Measurements from ENCODE around the gene FBXW11. TPM values are rescaled to one million over a fixed set of nuclear protein-coding genes. Genes with fewer than 3 reads are reported as not detected.

Gene FBXW11
- total RNA-seq, 4 donors from 2014 or later, result 61.3 to 76.6 (median 70.2) TPM

- intact Hi-C loops (cut with DNase I), result no loop called here
- DNase-seq, result no peak
- no peaks in the 10 kb centered on the region for H3K9me3 ChIP-seq
- no peaks in the 10 kb centered on the region for H3K27me3 ChIP-seq
- no peaks in the 10 kb centered on the region for H3K36me3 ChIP-seq
- no peak overlapping the region for H3K27ac ChIP-seq
- WGBS, 2 donors, result 74 to 77% methylated on average over 12 of the region's 12 CpGs
- H3K4me3 ChIP-seq (replicated peaks in 1 of 3), result no peak overlapping the region
- no peaks in the 10 kb centered on the region for H3K4me1 ChIP-seq
- TF ChIP-seq CTCF (IDR thresholded peaks at IDR 0.05), result no peak
- no peak for TF ChIP-seq POLR2A (IDR thresholded peaks at IDR 0.05)
Observed at GRCh38 chr5:171857489-171857876, 149.0 kb downstream of the FBXW11 start.

- Histone ChIP-seq H3K27ac (no peak overlapping the region), H3K9me3 (no peaks in the 10 kb centered on the region), H3K4me3 (replicated peaks in 1 of 3) (no peak overlapping the region), H3K4me1 (no peaks in the 10 kb centered on the region), H3K36me3 (no peaks in the 10 kb centered on the region), H3K27me3 (no peaks in the 10 kb centered on the region)
- intact Hi-C loops (cut with DNase I), result no loop called here
- DNase-seq, result no peak
- 83 to 84% methylated on average over 17 of the region's 17 CpGs for WGBS, 2 donors
- TF ChIP-seq CTCF (IDR thresholded peaks at IDR 0.05) (no peak), POLR2A (IDR thresholded peaks at IDR 0.05) (no peak)
Observed at GRCh38 chr5:171855798-171856763, 150.4 kb downstream of the FBXW11 start.

GRCh38 chr5:171855265-171855664, 151.2 kb downstream of the FBXW11 start:
- Histone ChIP-seq H3K4me3 (replicated peaks in 1 of 3) (no peak overlapping the region), H3K9me3 (no peaks in the 10 kb centered on the region), H3K4me1 (no peaks in the 10 kb centered on the region), H3K36me3 (no peaks in the 10 kb centered on the region), H3K27me3 (no peaks in the 10 kb centered on the region), H3K27ac (no peak overlapping the region)
- no peak for DNase-seq
- 100% methylated on average over 3 of the region's 3 CpGs for WGBS, 2 donors
- intact Hi-C loops (cut with DNase I), result no loop called here
- TF ChIP-seq CTCF (IDR thresholded peaks at IDR 0.05) (no peak), POLR2A (IDR thresholded peaks at IDR 0.05) (no peak)

GRCh38 chr5:171852255-171852681, 154.2 kb downstream of the FBXW11 start:
- H3K4me3 ChIP-seq (replicated peaks in 1 of 3), result no peak overlapping the region
- H3K27me3 ChIP-seq, result no peaks in the 10 kb centered on the region
- H3K4me1 ChIP-seq, result peaks cover 0 to 5% of the 10 kb centered on the region in 2 donors
- TF ChIP-seq CTCF (IDR thresholded peaks at IDR 0.05), result no peak
- no peak for TF ChIP-seq POLR2A (IDR thresholded peaks at IDR 0.05)
- DNase-seq, result no peak
- intact Hi-C loops (cut with DNase I), result no loop called here
- no peaks in the 10 kb centered on the region for H3K9me3 ChIP-seq
- 88 to 91% methylated on average over 8 of the region's 8 CpGs for WGBS, 2 donors
- H3K36me3 ChIP-seq, result no peaks in the 10 kb centered on the region
- no peak overlapping the region for H3K27ac ChIP-seq

- DNase-seq, result no peak
- Histone ChIP-seq H3K4me1 (peaks cover 0 to 5% of the 10 kb centered on the region in 2 donors), H3K27me3 (no peaks in the 10 kb centered on the region), H3K4me3 (replicated peaks in 1 of 3) (no peak overlapping the region), H3K27ac (no peak overlapping the region), H3K9me3 (no peaks in the 10 kb centered on the region), H3K36me3 (no peaks in the 10 kb centered on the region)
- TF ChIP-seq POLR2A (IDR thresholded peaks at IDR 0.05), result no peak
- WGBS, 2 donors, result 80 to 88% methylated on average over 1 of the region's 1 CpG
- intact Hi-C loops (cut with DNase I), result no loop called here
Observed at GRCh38 chr5:171851251-171851650, 155.2 kb downstream of the FBXW11 start.

Measured in thyroid gland (tissue), 4 donors.